Thoracic aorta (tissue), 2 donors: ENCODE measurements around the gene VPS35L. TPM values are rescaled to one million over a fixed set of nuclear protein-coding genes. Genes with fewer than 3 reads are reported as not detected.

Experiments
- ATAC-seq: fragments of 150-250 bp; one replicate; pipeline ENCODE4 v1.8.0; 2017; ENCODE audit warnings: low read depth; ENCODE audit not compliant: insufficient number of reproducible peaks, low FRiP score
- DNase-seq: peaks from one replicate; pipeline ENCODE4 v3.0.0-alpha.2; 2020; ENCODE audit warnings: low spot score
- H3K27ac ChIP-seq, 2 donors: fragments of 200-600 bp; sonication (generic); 1 replicate in 1 of 2; 2 replicates in 1 of 2; pipeline ENCODE4 v1.5.1; 2016; ENCODE audit warnings: mild to moderate bottlenecking in 2 of 2, moderate library complexity in 2 of 2
- H3K27me3 ChIP-seq: fragments of 200-600 bp; sonication (generic); replicated peaks from 2 replicates; pipeline ENCODE4 v1.6.0; 2016; ENCODE audit warnings: mild to moderate bottlenecking; ENCODE audit not compliant: insufficient read depth
- H3K36me3 ChIP-seq: fragments of 200-600 bp; sonication (generic); one replicate; pipeline ENCODE4 v1.5.1; 2016
- H3K4me1 ChIP-seq, 2 donors: fragments of 200-600 bp; sonication (generic); 1 replicate in 1 of 2; 2 replicates in 1 of 2; pipeline versions ENCODE4 v1.5.1 to v1.6.0; 2016; ENCODE audit warnings: low read depth in 2 of 2, mild to moderate bottlenecking in 1 of 2; ENCODE audit not compliant: control insufficient read depth in 1 of 2
- H3K4me3 ChIP-seq: fragments of 200-600 bp; sonication (generic); 2 replicates; pipeline ENCODE4 v1.5.1; 2016; ENCODE audit warnings: mild to moderate bottlenecking
- H3K9me3 ChIP-seq: fragments of 200-600 bp; sonication (generic); 2 replicates; pipeline ENCODE4 v1.5.1; 2016
- CTCF ChIP-seq: fragments of 200-600 bp; sonication (generic); IDR thresholded peaks from one replicate; pipeline ENCODE4 v1.5.1; 2019; ENCODE audit warnings: antibody characterized with exemption
- total RNA-seq, 2 donors: library from RNA; depleted of rRNA; stranded (reverse); fragments of >200 nt; gene quantifications; one replicate each; pipeline versions ENCODE4 v1.1.0 to v1.2.3, GENCODE V29; 2016

Gene VPS35L
- total RNA-seq, 2 donors from 2014 or later, result 38.2 to 41.6 TPM

- peaks cover 37% of the 10 kb centered on the region for H3K36me3 ChIP-seq
- ATAC-seq, result no peak
- H3K4me1 ChIP-seq, result no peaks in the 10 kb centered on the region
- no peaks in the 10 kb centered on the region for H3K9me3 ChIP-seq
- H3K27ac ChIP-seq, result no peak overlapping the region
- TF ChIP-seq CTCF, result no peak
- no peaks in the 10 kb centered on the region for H3K27me3 ChIP-seq
- H3K4me3 ChIP-seq, result no peak overlapping the region
- no peak for DNase-seq
Observed at GRCh38 chr16:19685176-19685575, 129.7 kb downstream of the VPS35L start.

GRCh38 chr16:19687279-19687678, 131.8 kb downstream of the VPS35L start:
- ATAC-seq, result no peak
- H3K27ac ChIP-seq, result no peak overlapping the region

GRCh38 chr16:19688396-19689024, 133.0 kb downstream of the VPS35L start:
- TF ChIP-seq CTCF, result no peak
- peaks cover 32% of the 10 kb centered on the region for H3K36me3 ChIP-seq
- H3K9me3 ChIP-seq, result no peaks in the 10 kb centered on the region
- no peaks in the 10 kb centered on the region for H3K27me3 ChIP-seq
- no peak overlapping the region for H3K27ac ChIP-seq
- DNase-seq (no peak), ATAC-seq (no peak)
- no peaks in the 10 kb centered on the region for H3K4me1 ChIP-seq
- no peak overlapping the region for H3K4me3 ChIP-seq

More at GRCh38 chr16:19687279-19687678, 131.8 kb downstream of the VPS35L start:
- no peak for DNase-seq
- Histone ChIP-seq H3K4me1 (no peaks in the 10 kb centered on the region), H3K36me3 (peaks cover 37% of the 10 kb centered on the region), H3K4me3 (no peak overlapping the region), H3K9me3 (no peaks in the 10 kb centered on the region), H3K27me3 (no peaks in the 10 kb centered on the region)
- no peak for TF ChIP-seq CTCF

GRCh38 chr16:19689342-19689741, 133.8 kb downstream of the VPS35L start:
- Histone ChIP-seq H3K36me3 (peaks cover 25% of the 10 kb centered on the region), H3K27ac (no peak overlapping the region), H3K4me1 (no peaks in the 10 kb centered on the region), H3K27me3 (no peaks in the 10 kb centered on the region), H3K4me3 (no peak overlapping the region), H3K9me3 (no peaks in the 10 kb centered on the region)
- ATAC-seq, result no peak
- DNase-seq, result no peak
- TF ChIP-seq CTCF, result no peak

GRCh38 chr16:19690196-19690595, 134.7 kb downstream of the VPS35L start:
- TF ChIP-seq CTCF, result no peak
- Histone ChIP-seq H3K27ac (no peak overlapping the region), H3K27me3 (no peaks in the 10 kb centered on the region), H3K4me1 (no peaks in the 10 kb centered on the region), H3K36me3 (peaks cover 19% of the 10 kb centered on the region), H3K4me3 (no peak overlapping the region), H3K9me3 (no peaks in the 10 kb centered on the region)
- ATAC-seq, result no peak
- no peak for DNase-seq
